CD4-positive, alpha-beta T cell (primary cell): Measurements from ENCODE around the gene NCOA4. TPM values are rescaled to one million over a fixed set of nuclear protein-coding genes. Genes with fewer than 3 reads are reported as not detected.

Experiments
- ATAC-seq: fragments of 200-7000 bp; cut with Tn5 transposase; one replicate; pipeline ENCODE4 v1.10.0; 2022; ENCODE audit warnings: mild to moderate bottlenecking; ENCODE audit not compliant: poor library complexity
- CTCF ChIA-PET: fragments of 350-600 bp; sonication (Branson Sonifier 250); formaldehyde crosslinking; loops from one replicate; lab custom pipeline; 2021; ENCODE audit warnings: antibody characterized with exemption, inconsistent platforms; lab: Charles Lee
- POLR2A ChIA-PET: fragments of 350-600 bp; sonication (Branson Sonifier 250); formaldehyde crosslinking; loops from one replicate; lab custom pipeline; 2021; ENCODE audit warnings: antibody characterized with exemption, inconsistent platforms; lab: Charles Lee
- DNase-seq, 14 experiments: peaks; one replicate each; pipeline ENCODE4 v3.0.0-alpha.2; 2013 to 2020; ENCODE audit warnings: mixed read lengths in 2 of 14
- H3K27ac ChIP-seq, 2 donors: one replicate each; pipeline versions ENCODE4 v1.5.1 to v1.7.0; 2013; ENCODE audit warnings: low read length in 2 of 2, low read depth in 1 of 2, mild to moderate bottlenecking in 1 of 2
- H3K27me3 ChIP-seq, 2 experiments: 1 replicate in 1 of 2; 2 replicates in 1 of 2; pipeline versions ENCODE4 v1.6.1 to v1.7.0; 2013; ENCODE audit warnings: low read length in 2 of 2, control low read depth in 1 of 2, mild to moderate bottlenecking in 1 of 2, moderate library complexity in 1 of 2; ENCODE audit not compliant: insufficient read depth in 2 of 2, control insufficient read depth in 1 of 2
- H3K36me3 ChIP-seq: one replicate; pipeline ENCODE4 v1.6.1; 2013; ENCODE audit warnings: low read length, control low read depth; ENCODE audit not compliant: insufficient read depth
- H3K4me1 ChIP-seq: one replicate; pipeline ENCODE4 v1.6.1; 2013; ENCODE audit warnings: low read length, control low read depth; ENCODE audit not compliant: insufficient read depth
- H3K4me3 ChIP-seq: one replicate; pipeline ENCODE4 v1.5.1; 2013; ENCODE audit warnings: mild to moderate bottlenecking, low read length, moderate library complexity
- H3K9me3 ChIP-seq, 2 experiments: 1 replicate in 1 of 2; 2 replicates in 1 of 2; pipeline versions ENCODE4 v1.6.1 to v1.7.0; 2013; ENCODE audit warnings: low read length in 2 of 2, mild to moderate bottlenecking in 2 of 2, control low read depth in 1 of 2, moderate library complexity in 1 of 2; ENCODE audit not compliant: control insufficient read depth in 1 of 2, insufficient read depth in 1 of 2
- H3K27ac Mint-ChIP-seq: one replicate; pipeline ENCODE4 v1.8.0; 2020; ENCODE audit warnings: mixed read lengths
- H3K27me3 Mint-ChIP-seq: one replicate; pipeline ENCODE4 v1.8.0; 2021; ENCODE audit warnings: mixed read lengths
- H3K36me3 Mint-ChIP-seq: one replicate; pipeline ENCODE4 v1.8.0; 2021; ENCODE audit warnings: low read depth, mixed read lengths
- H3K4me1 Mint-ChIP-seq: one replicate; pipeline ENCODE4 v1.8.0; 2021; ENCODE audit warnings: low read depth, mixed read lengths
- H3K4me3 Mint-ChIP-seq: one replicate; pipeline ENCODE4 v1.8.0; 2020; ENCODE audit warnings: mild to moderate bottlenecking, mixed read lengths
- H3K9me3 Mint-ChIP-seq: one replicate; pipeline ENCODE4 v1.8.0; 2020; ENCODE audit warnings: mixed read lengths
- intact Hi-C, 2 experiments: fragments of 100-400 bp; cut with DNase I in 1 of 2; cut with micrococcal nuclease in 1 of 2; formaldehyde crosslinking; loops; one replicate each; pipeline versions ENCODE4 v1.15.1 to v1.9.0; 2023 to 2025; cut with DNase I, micrococcal nuclease
- total RNA-seq, 174 experiments: library from RNA in 2 of 174; stranded (reverse) in 2 of 174; gene quantifications; one replicate each; pipeline ENCODE4 v1.2.3 and lab custom pipeline; 2021 to 2026
- TF ChIP-seq, protein P1 (sequence below): fragments of 200-600 bp; IDR thresholded peaks from one replicate; pipeline ENCODE4 v1.8.0; 2022; ENCODE audit warnings: antibody characterized with exemption, mild to moderate bottlenecking

NCOA4 gene
- total RNA-seq, 2 experiments from 2014 or later: 41.0 to 42.9 TPM

DNA sequence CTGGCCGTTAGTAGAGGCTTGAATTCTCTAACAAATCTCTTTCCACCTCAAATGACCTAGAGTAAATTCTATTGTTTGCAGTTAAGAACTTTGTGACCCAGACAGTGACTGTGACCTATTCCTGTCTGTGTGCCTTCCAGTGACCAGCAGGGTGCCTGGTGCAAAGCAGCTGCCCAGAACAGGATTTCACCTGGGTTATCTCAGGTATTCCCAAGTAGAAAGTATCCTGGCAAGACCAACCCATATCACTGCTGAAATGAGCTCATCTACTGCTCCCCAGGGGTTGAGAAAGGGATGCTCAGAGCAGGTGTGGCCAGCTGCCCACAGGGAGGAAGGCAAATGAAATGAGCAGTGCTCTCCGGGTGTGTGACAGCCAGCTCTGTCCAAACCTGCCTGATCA lies 17.7 kb upstream of the NCOA4 start:
- DNase-seq: no peak
- Histone ChIP-seq H3K27ac (no peak overlapping the region), H3K27me3 (peaks cover 0 to 2% of the 10 kb centered on the region in 2 experiments), H3K9me3 (no peaks in the 10 kb centered on the region), H3K36me3 (no peaks in the 10 kb centered on the region), H3K4me1 (no peaks in the 10 kb centered on the region), H3K4me3 (no peak overlapping the region)
- no peaks in the 10 kb centered on the region for H3K27me3 Mint-ChIP-seq
- H3K9me3 Mint-ChIP-seq: no peaks in the 10 kb centered on the region
- no peak overlapping the region for H3K4me3 Mint-ChIP-seq
- H3K27ac Mint-ChIP-seq: no peak overlapping the region
- TF ChIP-seq, protein P1, sequence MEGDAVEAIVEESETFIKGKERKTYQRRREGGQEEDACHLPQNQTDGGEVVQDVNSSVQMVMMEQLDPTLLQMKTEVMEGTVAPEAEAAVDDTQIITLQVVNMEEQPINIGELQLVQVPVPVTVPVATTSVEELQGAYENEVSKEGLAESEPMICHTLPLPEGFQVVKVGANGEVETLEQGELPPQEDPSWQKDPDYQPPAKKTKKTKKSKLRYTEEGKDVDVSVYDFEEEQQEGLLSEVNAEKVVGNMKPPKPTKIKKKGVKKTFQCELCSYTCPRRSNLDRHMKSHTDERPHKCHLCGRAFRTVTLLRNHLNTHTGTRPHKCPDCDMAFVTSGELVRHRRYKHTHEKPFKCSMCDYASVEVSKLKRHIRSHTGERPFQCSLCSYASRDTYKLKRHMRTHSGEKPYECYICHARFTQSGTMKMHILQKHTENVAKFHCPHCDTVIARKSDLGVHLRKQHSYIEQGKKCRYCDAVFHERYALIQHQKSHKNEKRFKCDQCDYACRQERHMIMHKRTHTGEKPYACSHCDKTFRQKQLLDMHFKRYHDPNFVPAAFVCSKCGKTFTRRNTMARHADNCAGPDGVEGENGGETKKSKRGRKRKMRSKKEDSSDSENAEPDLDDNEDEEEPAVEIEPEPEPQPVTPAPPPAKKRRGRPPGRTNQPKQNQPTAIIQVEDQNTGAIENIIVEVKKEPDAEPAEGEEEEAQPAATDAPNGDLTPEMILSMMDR: no peak
- intact Hi-C loops: no loop called here
- no peaks in the 10 kb centered on the region for H3K36me3 Mint-ChIP-seq
- ATAC-seq: no peak
- H3K4me1 Mint-ChIP-seq: peaks cover 7% of the 10 kb centered on the region
- POLR2A ChIA-PET: no interaction called here
- CTCF ChIA-PET: no interaction called here

DNA sequence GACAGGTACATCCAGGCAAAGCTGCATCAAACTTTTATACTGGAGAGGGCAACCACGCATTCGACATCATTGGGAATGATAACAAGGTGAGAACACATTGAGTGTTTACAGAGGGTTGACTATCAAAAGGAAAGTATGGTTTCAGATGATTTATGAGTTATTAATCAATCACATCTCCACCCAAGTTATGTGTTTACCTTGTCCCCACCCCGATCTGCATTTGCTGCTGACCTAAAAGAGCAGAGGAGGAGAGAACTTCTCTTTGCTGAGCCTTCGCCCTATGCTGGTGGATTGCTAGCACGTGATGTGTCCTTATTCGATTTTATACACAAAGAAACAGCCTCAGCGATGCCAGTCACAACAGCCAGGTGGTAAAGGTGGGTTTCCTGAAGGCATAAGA lies 15.8 kb upstream of the NCOA4 start, which contains the start of gene MSMB:
TSS of gene MSMB (minus strand) at position 9 of the 400 bp plus-strand sequence. CDS start 32 bp downstream, outside the sequence.
- DNase-seq (no peak), ATAC-seq (no peak)
- H3K27ac Mint-ChIP-seq: no peak within 1 kb of the TSS
- no peaks in the 10 kb centered on the region for H3K27me3 Mint-ChIP-seq
- ChIA-PET CTCF (no interaction called here), POLR2A (no interaction called here)
- no peaks in the 10 kb centered on the region for H3K9me3 ChIP-seq
- no peak within 1 kb of the TSS for H3K27ac ChIP-seq
- H3K4me3 Mint-ChIP-seq: no peak within 1 kb of the TSS
- no peak within 1 kb of the TSS for H3K4me3 ChIP-seq
- intact Hi-C loops: no loop called here
- no peaks in the 10 kb centered on the region for H3K9me3 Mint-ChIP-seq
- no peaks in the 10 kb centered on the region for H3K36me3 ChIP-seq
- H3K27me3 ChIP-seq: peaks cover 0 to 2% of the 10 kb centered on the region in 2 experiments
- peaks cover 5% of the 10 kb centered on the region for H3K4me1 Mint-ChIP-seq
- no peaks in the 10 kb centered on the region for H3K4me1 ChIP-seq
- TF ChIP-seq, protein P1: no peak
- H3K36me3 Mint-ChIP-seq: no peaks in the 10 kb centered on the region

DNA sequence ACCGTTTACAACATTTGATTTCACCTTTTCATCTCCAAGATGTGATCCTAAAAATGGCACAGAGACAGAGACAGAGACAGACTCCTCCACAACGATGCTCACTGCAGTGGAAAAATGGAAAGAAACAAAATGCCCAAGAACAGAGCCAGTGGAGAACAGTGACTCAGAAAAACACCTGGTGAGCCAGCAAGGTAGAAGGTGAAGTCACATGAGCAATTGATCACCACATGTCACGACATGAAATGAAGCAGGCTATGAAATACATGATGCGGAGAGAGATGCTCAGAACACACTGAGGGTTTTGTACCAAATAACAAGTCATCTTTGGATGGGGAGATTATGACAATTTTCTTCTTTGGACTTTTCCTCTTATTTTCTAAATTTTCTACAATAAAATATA lies 12.1 kb upstream of the NCOA4 start:
- TF ChIP-seq, protein P1: no peak
- ChIA-PET POLR2A (no interaction called here), CTCF (no interaction called here)
- Mint-ChIP-seq H3K27me3 (no peaks in the 10 kb centered on the region), H3K9me3 (no peaks in the 10 kb centered on the region), H3K27ac (no peak overlapping the region), H3K4me1 (no peaks in the 10 kb centered on the region), H3K36me3 (no peaks in the 10 kb centered on the region), H3K4me3 (no peak overlapping the region)
- ATAC-seq (no peak), DNase-seq (no peak)
- intact Hi-C loops: no loop called here
- H3K4me1 ChIP-seq: no peaks in the 10 kb centered on the region
- H3K27me3 ChIP-seq: no peaks in the 10 kb centered on the region
- no peaks in the 10 kb centered on the region for H3K36me3 ChIP-seq
- H3K9me3 ChIP-seq: no peaks in the 10 kb centered on the region
- no peak overlapping the region for H3K27ac ChIP-seq
- H3K4me3 ChIP-seq: no peak overlapping the region
